Trophoblast cell (in vitro differentiated cells and primary cell): ENCODE data around the gene CP.
A peak's percentile ranks its signal among the peaks of the same experiment; 100 is the strongest.

ENCODE experiments used
- DNase-seq, 2 donors: peaks; one replicate each; pipeline ENCODE4 v3.0.0-alpha.2; 2016
- H2AFZ ChIP-seq: 2 replicates; pipeline ENCODE4 v1.6.1; 2013; ENCODE audit warnings: low read length, moderate library complexity, mild to moderate bottlenecking; ENCODE audit not compliant: insufficient read depth, poor library complexity
- H2AK5ac ChIP-seq: 2 replicates; pipeline ENCODE4 v1.6.1; 2013; ENCODE audit warnings: mild to moderate bottlenecking, low read length
- H2BK120ac ChIP-seq: 2 replicates; pipeline ENCODE4 v1.6.1; 2013; ENCODE audit warnings: low read length, mild to moderate bottlenecking, moderate library complexity; ENCODE audit not compliant: insufficient read depth, poor library complexity
- H2BK12ac ChIP-seq: 2 replicates; pipeline ENCODE4 v1.6.1; 2013; ENCODE audit warnings: mild to moderate bottlenecking, low read length, moderate library complexity
- H2BK5ac ChIP-seq: 2 replicates; pipeline ENCODE4 v1.6.1; 2013; ENCODE audit warnings: low read length, low read depth, moderate library complexity, mild to moderate bottlenecking; ENCODE audit not compliant: poor library complexity
- H3K14ac ChIP-seq: 2 replicates; pipeline ENCODE4 v1.6.1; 2013; ENCODE audit warnings: mild to moderate bottlenecking, low read length
- H3K18ac ChIP-seq: 2 replicates; pipeline ENCODE4 v1.6.1; 2013; ENCODE audit warnings: mild to moderate bottlenecking, low read length
- H3K23ac ChIP-seq: 2 replicates; pipeline ENCODE4 v1.6.1; 2013; ENCODE audit warnings: low read length
- H3K27ac ChIP-seq: 2 replicates; pipeline ENCODE4 v1.5.1; 2013; ENCODE audit warnings: low read depth, mild to moderate bottlenecking, inconsistent platforms, low read length, moderate library complexity
- H3K27me3 ChIP-seq: 2 replicates; pipeline ENCODE4 v1.6.1; 2013; ENCODE audit warnings: inconsistent platforms, mild to moderate bottlenecking, low read length, moderate library complexity; ENCODE audit not compliant: insufficient read depth
- H3K36me3 ChIP-seq, 2 experiments: 1 replicate in 1 of 2; 2 replicates in 1 of 2; pipeline ENCODE4 v1.6.1; 2013; ENCODE audit warnings: low read length in 2 of 2, mild to moderate bottlenecking in 2 of 2, moderate library complexity in 1 of 2; ENCODE audit not compliant: insufficient read depth in 2 of 2, control insufficient read depth in 1 of 2
- H3K4ac ChIP-seq: 2 replicates; pipeline ENCODE4 v1.6.1; 2013; ENCODE audit warnings: low read depth, mild to moderate bottlenecking, low read length, moderate library complexity
- H3K4me1 ChIP-seq, 2 experiments: 1 replicate in 1 of 2; 2 replicates in 1 of 2; pipeline ENCODE4 v1.6.1; 2013; ENCODE audit warnings: low read length in 2 of 2, mild to moderate bottlenecking in 2 of 2, moderate library complexity in 1 of 2; ENCODE audit not compliant: insufficient read depth in 2 of 2, control insufficient read depth in 1 of 2
- H3K4me2 ChIP-seq: 2 replicates; pipeline ENCODE4 v1.6.1; 2013; ENCODE audit warnings: inconsistent platforms, mild to moderate bottlenecking, low read length, moderate library complexity
- H3K4me3 ChIP-seq: 2 replicates; pipeline ENCODE4 v1.5.1; 2013; ENCODE audit warnings: mild to moderate bottlenecking, low read depth, low read length, inconsistent platforms
- H3K79me1 ChIP-seq: one replicate; pipeline ENCODE4 v1.6.1; 2013; ENCODE audit warnings: low read length
- H3K79me2 ChIP-seq: 2 replicates; pipeline ENCODE4 v1.6.1; 2013; ENCODE audit warnings: low read length, mild to moderate bottlenecking; ENCODE audit not compliant: control insufficient read depth, insufficient read depth, poor library complexity
- H3K9ac ChIP-seq: 2 replicates; pipeline ENCODE4 v1.6.1; 2013; ENCODE audit warnings: mild to moderate bottlenecking, low read length
- H3K9me3 ChIP-seq: 2 replicates; pipeline ENCODE4 v1.6.1; 2013; ENCODE audit warnings: low read depth, mild to moderate bottlenecking, control low read depth, inconsistent platforms, low read length; ENCODE audit not compliant: insufficient read depth
- H4K12ac ChIP-seq: 2 replicates; pipeline ENCODE4 v1.6.1; 2013; ENCODE audit warnings: low read depth, mild to moderate bottlenecking, low read length, moderate library complexity
- H4K8ac ChIP-seq: 2 replicates; pipeline ENCODE4 v1.6.1; 2013; ENCODE audit warnings: low read depth, mild to moderate bottlenecking, low read length, moderate library complexity
- H4K91ac ChIP-seq: one replicate; pipeline ENCODE4 v1.6.1; 2013; ENCODE audit warnings: low read depth, mild to moderate bottlenecking, low read length, moderate library complexity
- WGBS: extraction: QIAGEN DNeasy Blood & Tissue Kit; methylation state at CpG from one replicate; pipeline ENCODE4 v1.1.7; 2013; ENCODE audit warnings: missing lambda C conversion rate; ENCODE audit not compliant: insufficient read length, insufficient coverage; ENCODE audit errors: extremely low coverage; 5-methylcytosine and 5-hydroxymethylcytosine counted together

The CP gene

DNA sequence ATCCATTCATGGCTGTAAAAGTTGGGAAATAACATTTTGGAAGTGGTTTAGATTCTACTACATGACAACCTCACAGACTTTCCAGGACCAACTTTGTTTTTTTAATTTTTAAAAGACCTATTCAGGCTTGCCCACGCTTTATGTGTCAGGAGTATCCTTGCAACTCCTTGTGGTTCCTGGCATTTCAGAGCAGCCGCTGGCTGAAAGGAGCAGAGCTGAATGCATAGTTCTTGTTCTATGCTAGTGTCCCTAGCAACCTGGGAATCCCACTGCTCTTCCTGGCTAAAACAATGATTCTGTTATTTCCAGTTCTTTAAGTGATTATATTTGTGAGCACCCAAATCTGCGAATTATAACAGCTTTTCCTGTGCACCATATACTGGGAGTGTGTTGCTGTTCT, 34.9 kb downstream of the CP start:
- WGBS = no CpG with 5 or more reads among the region's 3 CpGs
- DNase-seq = no peak
- Histone ChIP-seq H4K12ac (no peak overlapping the region), H2BK5ac (no peak overlapping the region), H3K27me3 (no peaks in the 10 kb centered on the region), H2BK12ac (no peak overlapping the region), H3K79me2 (no peaks in the 10 kb centered on the region), H3K27ac (no peak overlapping the region), H2AK5ac (no peak overlapping the region), H3K9me3 (no peaks in the 10 kb centered on the region), H3K14ac (no peak overlapping the region), H3K4me2 (no peak overlapping the region), H3K79me1 (no peaks in the 10 kb centered on the region), H3K36me3 (no peaks in the 10 kb centered on the region), H2BK120ac (no peak overlapping the region), H3K4me3 (no peak overlapping the region), H4K91ac (no peak overlapping the region), H2AFZ (no peak overlapping the region), H3K18ac (no peak overlapping the region), H4K8ac (no peak overlapping the region), H3K4me1 (no peaks in the 10 kb centered on the region), H3K23ac (no peak overlapping the region), H3K4ac (no peak overlapping the region), H3K9ac (no peak overlapping the region)

DNA sequence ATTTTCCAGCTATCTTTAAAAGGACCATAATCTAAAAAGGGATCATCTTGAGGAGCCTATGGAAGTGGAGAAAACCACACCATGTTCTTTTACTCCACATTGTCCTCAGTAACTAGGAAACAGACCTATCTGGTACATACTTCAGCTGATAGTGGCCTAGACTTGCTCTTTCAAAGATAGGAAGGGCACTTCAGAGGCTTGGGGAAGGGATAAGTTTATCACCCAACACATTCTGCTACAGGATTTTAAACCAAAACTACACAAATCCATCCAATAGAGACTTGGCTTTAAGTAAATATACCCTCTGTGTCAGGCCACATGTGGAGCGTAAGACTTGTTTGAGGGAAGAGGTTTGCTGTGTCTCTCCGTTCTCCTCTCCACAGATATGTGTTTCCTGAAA, 35.4 kb downstream of the CP start:
- H3K27ac ChIP-seq = no peak overlapping the region
- no peaks in the 10 kb centered on the region for H3K4me1 ChIP-seq
- H2AK5ac ChIP-seq = no peak overlapping the region
- no peak overlapping the region for H3K9ac ChIP-seq
- H3K14ac ChIP-seq = no peak overlapping the region
- H4K91ac ChIP-seq = no peak overlapping the region
- no peak overlapping the region for H3K18ac ChIP-seq
- H3K23ac ChIP-seq = no peak overlapping the region
- H3K9me3 ChIP-seq = no peaks in the 10 kb centered on the region
- H2BK5ac ChIP-seq = no peak overlapping the region
- no peak overlapping the region for H2AFZ ChIP-seq
- H3K79me1 ChIP-seq = no peaks in the 10 kb centered on the region
- no peak overlapping the region for H3K4me3 ChIP-seq
- no peak overlapping the region for H4K12ac ChIP-seq
- no peaks in the 10 kb centered on the region for H3K27me3 ChIP-seq
- no peak overlapping the region for H3K4ac ChIP-seq
- no peak overlapping the region for H3K4me2 ChIP-seq
- no peak for DNase-seq
- WGBS = no CpG with 5 or more reads among the region's 2 CpGs
- no peak overlapping the region for H2BK12ac ChIP-seq
- H2BK120ac ChIP-seq = no peak overlapping the region
- no peaks in the 10 kb centered on the region for H3K36me3 ChIP-seq
- no peaks in the 10 kb centered on the region for H3K79me2 ChIP-seq
- no peak overlapping the region for H4K8ac ChIP-seq

DNA sequence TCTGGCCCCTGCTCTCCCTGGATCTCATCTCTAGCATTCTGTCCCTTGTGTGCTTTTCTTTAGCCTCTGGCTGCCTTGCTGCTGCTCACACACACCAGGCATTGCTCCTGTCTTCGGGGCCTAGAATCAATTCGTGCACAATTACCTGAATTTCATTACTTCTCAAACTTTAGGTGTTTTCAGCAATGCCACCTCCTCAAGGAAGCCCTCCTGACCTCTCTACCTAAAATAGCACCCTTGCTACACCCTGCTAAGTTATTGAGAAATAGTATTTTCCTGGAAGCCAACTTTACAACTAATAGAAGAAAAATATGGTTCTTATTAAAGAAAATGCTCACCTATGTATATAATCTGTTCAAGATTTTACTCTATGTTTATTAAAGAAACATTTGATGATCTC, 40.4 kb downstream of the CP start:
- no peak overlapping the region for H3K4ac ChIP-seq
- no peaks in the 10 kb centered on the region for H3K36me3 ChIP-seq
- H3K4me2 ChIP-seq = no peak overlapping the region
- H3K27ac ChIP-seq = no peak overlapping the region
- no peak overlapping the region for H2AK5ac ChIP-seq
- no peak overlapping the region for H3K9ac ChIP-seq
- no peak for DNase-seq
- H4K91ac ChIP-seq = no peak overlapping the region
- no peak overlapping the region for H2BK5ac ChIP-seq
- no peak overlapping the region for H3K18ac ChIP-seq
- H3K79me2 ChIP-seq = no peaks in the 10 kb centered on the region
- no peak overlapping the region for H3K23ac ChIP-seq
- no peak overlapping the region for H4K8ac ChIP-seq
- H3K4me3 ChIP-seq = no peak overlapping the region
- no peaks in the 10 kb centered on the region for H3K79me1 ChIP-seq
- no peaks in the 10 kb centered on the region for H3K9me3 ChIP-seq
- H3K27me3 ChIP-seq = no peaks in the 10 kb centered on the region
- no peak overlapping the region for H2BK12ac ChIP-seq
- no peak overlapping the region for H2AFZ ChIP-seq
- H2BK120ac ChIP-seq = no peak overlapping the region
- H3K4me1 ChIP-seq = peaks cover 0 to 3% of the 10 kb centered on the region in 2 experiments
- no CpG with 5 or more reads among the region's 2 CpGs for WGBS
- H4K12ac ChIP-seq = no peak overlapping the region
- H3K14ac ChIP-seq = no peak overlapping the region

DNA sequence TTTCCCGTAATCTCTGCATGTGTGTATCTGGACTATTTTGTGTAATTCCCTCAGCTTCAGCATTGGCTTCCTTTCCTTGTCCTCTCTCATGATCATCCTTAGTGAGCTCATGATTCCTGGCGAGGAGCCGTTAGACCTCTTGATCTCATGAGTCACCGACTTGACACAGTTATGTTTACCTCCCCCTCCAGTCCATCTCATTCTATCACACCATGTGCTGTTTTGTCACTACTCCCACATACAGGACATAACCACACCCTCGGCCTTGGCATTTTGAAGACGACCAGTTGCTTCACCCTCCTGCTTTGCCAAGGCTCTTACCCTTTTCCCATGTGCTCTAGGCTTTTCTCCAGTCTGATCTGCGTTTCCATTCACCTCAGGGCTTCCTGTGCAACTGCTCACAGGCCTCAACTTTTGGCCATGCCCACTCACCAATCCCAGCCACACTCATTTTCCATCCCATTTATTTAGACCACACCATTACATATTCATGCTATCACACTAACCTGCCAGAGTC, 41.5 kb downstream of the CP start:
- Histone ChIP-seq H3K9ac (no peak overlapping the region), H3K14ac (no peak overlapping the region), H3K79me1 (no peaks in the 10 kb centered on the region), H3K9me3 (no peaks in the 10 kb centered on the region), H2AFZ (no peak overlapping the region), H3K23ac (no peak overlapping the region), H3K4me2 (no peak overlapping the region), H4K12ac (no peak overlapping the region), H3K36me3 (no peaks in the 10 kb centered on the region), H4K91ac (no peak overlapping the region), H2BK120ac (no peak overlapping the region), H3K4me1 (peaks cover 0 to 3% of the 10 kb centered on the region in 2 experiments), H3K79me2 (no peaks in the 10 kb centered on the region), H3K4me3 (no peak overlapping the region), H2AK5ac (no peak overlapping the region), H3K18ac (no peak overlapping the region), H2BK5ac (no peak overlapping the region), H2BK12ac (no peak overlapping the region), H3K27ac (no peak overlapping the region), H4K8ac (no peak overlapping the region), H3K4ac (no peak overlapping the region), H3K27me3 (no peaks in the 10 kb centered on the region)
- DNase-seq = peak; percentile 41 to 66
- no CpG with 5 or more reads among the region's 7 CpGs for WGBS
